Activated CD4-positive, alpha-beta T cell treated with anti-CD3 and anti-CD28 coated beads for 1 hour (primary cell): ENCODE measurements around the gene ZSWIM8.

Experiments used
- DNase-seq: peaks from one replicate; pipeline ENCODE4 v3.0.0-alpha.2; 2020

Gene ZSWIM8

GRCh38 chr10:73843261-73843660, 57.9 kb downstream of the ZSWIM8 start:
- DNase-seq: no peak

- no peak for DNase-seq
Observed at GRCh38 chr10:73847031-73847430, 61.6 kb downstream of the ZSWIM8 start.

- DNase-seq: peak; percentile 84
Observed at GRCh38 chr10:73848821-73849489, 63.5 kb downstream of the ZSWIM8 start.

GRCh38 chr10:73850211-73850610, 64.8 kb downstream of the ZSWIM8 start:
- DNase-seq: no peak

GRCh38 chr10:73850863-73851461, 65.6 kb downstream of the ZSWIM8 start:
- no peak for DNase-seq
